HCT116 (cell line): ENCODE data around the gene TOPBP1.

Source experiments
- CEBPB ChIP-seq: IDR thresholded peaks from 2 replicates; pipeline ENCODE4 v1.6.1; 2012; ENCODE audit warnings: low read depth
- CTCF ChIP-seq, 3 experiments: fragments of 200-600 bp in 1 of 3; sonication (generic) in 1 of 3; IDR thresholded peaks in 2 of 3; conservative IDR thresholded peaks in 1 of 3; 2 replicates each; pipeline ENCODE4 v1.5.1; 2012 to 2017; ENCODE audit warnings: low read depth in 2 of 3, low read length in 2 of 3, antibody characterized with exemption in 1 of 3, borderline replicate concordance in 1 of 3, control low read depth in 1 of 3, mild to moderate bottlenecking in 1 of 3, mixed read lengths in 1 of 3, mixed run types in 1 of 3, moderate library complexity in 1 of 3; ENCODE audit not compliant: insufficient read depth in 1 of 3
- POLR2AphosphoS5 ChIP-seq: IDR thresholded peaks from 2 replicates; pipeline ENCODE4 v1.6.1; 2011; ENCODE audit warnings: mild to moderate bottlenecking, low read depth, low read length, moderate library complexity
- RAD21 ChIP-seq: IDR thresholded peaks from 2 replicates; pipeline ENCODE4 v1.6.1; 2012; ENCODE audit warnings: low read depth, mild to moderate bottlenecking
- SIN3A ChIP-seq: IDR thresholded peaks from 2 replicates; pipeline ENCODE4 v1.6.1; 2012; ENCODE audit warnings: low read depth
- SP1 ChIP-seq: IDR thresholded peaks from 2 replicates; pipeline ENCODE4 v1.6.1; 2012; ENCODE audit warnings: low read depth

GRCh38 chr3:133589503-133589902 is 72.2 kb downstream of the TOPBP1 start:
- no peak for TF ChIP-seq CTCF (IDR thresholded peaks at IDR 0.05 in 2 of 3, conservative IDR thresholded peaks at IDR 0.05 in 1 of 3; ENCODE audit: borderline replicate concordance in 1 of 3, insufficient read depth in 1 of 3, low read depth in 2 of 3, low read length in 2 of 3)
- no peak for TF ChIP-seq SP1
- TF ChIP-seq CEBPB, result no peak
- TF ChIP-seq RAD21, result no peak
- TF ChIP-seq POLR2AphosphoS5, result no peak
- no peak for TF ChIP-seq SIN3A
